Uterus (tissue), 4 donors: Measurements from ENCODE around the gene CFAP70. TPM values are rescaled to one million over a fixed set of nuclear protein-coding genes. Genes with fewer than 3 reads are reported as not detected.

Experiments used
- DNase-seq, 2 donors: peaks; one replicate each; pipeline ENCODE4 v3.0.0-alpha.2; 2019 to 2020
- H3K27ac ChIP-seq, 2 donors: fragments of 200-600 bp; sonication (generic); 1 replicate in 1 of 2; 2 replicates in 1 of 2; pipeline ENCODE4 v1.5.1; 2016 to 2018
- H3K27me3 ChIP-seq, 2 donors: fragments of 200-600 bp; sonication (generic); one replicate each; pipeline ENCODE4 v1.5.1; 2018 to 2019; ENCODE audit warnings: control low read depth in 1 of 2
- H3K36me3 ChIP-seq, 2 donors: fragments of 200-600 bp; sonication (generic); one replicate each; pipeline ENCODE4 v1.5.1; 2019; ENCODE audit warnings: control low read depth in 1 of 2
- H3K4me1 ChIP-seq, 2 donors: fragments of 200-600 bp; sonication (generic); one replicate each; pipeline ENCODE4 v1.5.1; 2018 to 2019; ENCODE audit warnings: control low read depth in 1 of 2
- H3K4me3 ChIP-seq, 2 donors: fragments of 200-600 bp; sonication (generic); 1 replicate in 1 of 2; 2 replicates in 1 of 2; pipeline ENCODE4 v1.5.1; 2018 to 2019; ENCODE audit warnings: mild to moderate bottlenecking in 1 of 2
- H3K9me3 ChIP-seq, 2 donors: fragments of 200-600 bp; sonication (generic); one replicate each; pipeline ENCODE4 v1.5.1; 2019; ENCODE audit warnings: control low read depth in 1 of 2
- CTCF ChIP-seq, 4 experiments: fragments of 200-600 bp in 2 of 4; fragments of 450-650 bp in 2 of 4; sonication (generic) in 2 of 4; IDR thresholded peaks; one replicate each; pipeline ENCODE4 v1.5.1; 2016 to 2019; ENCODE audit warnings: antibody characterized with exemption in 4 of 4, mild to moderate bottlenecking in 2 of 4, moderate library complexity in 1 of 4
- POLR2A ChIP-seq, 2 donors: fragments of 450-650 bp; IDR thresholded peaks; one replicate each; pipeline ENCODE4 v1.6.1; 2016; ENCODE audit warnings: antibody characterized with exemption in 2 of 2, mild to moderate bottlenecking in 1 of 2, moderate library complexity in 1 of 2
- intact Hi-C: fragments of 100-400 bp; cut with DNase I; formaldehyde crosslinking; loops from one replicate; pipeline ENCODE4 v1.15.1; 2023; ENCODE audit warnings: low total_unique reads
- small RNA-seq: library from RNA; depleted of rRNA; stranded (forward); fragments of <200 nt; gene quantifications from one replicate; pipeline ENCODE3, GENCODE V24; 2016
- total RNA-seq, 4 donors: library from RNA; depleted of rRNA in 3 of 4; stranded (reverse); fragments of >200 nt in 3 of 4; gene quantifications; one replicate each; pipeline versions ENCODE4 v1.1.0 to v1.2.4, GENCODE V29; 2014 to 2023
- donor health status: DM: yes; HTN: yes; CAD: no.

CFAP70 gene
- total RNA-seq, 4 donors from 2014 or later, result 1.5 to 11.3 (median 3.0) TPM

- TF ChIP-seq CTCF (IDR thresholded peaks at IDR 0.05) (no peak), POLR2A (IDR thresholded peaks at IDR 0.05) (no peak)
- no peaks in the 10 kb centered on the region for H3K9me3 ChIP-seq
- intact Hi-C loops, result no loop called here
- no peaks in the 10 kb centered on the region for H3K36me3 ChIP-seq
- H3K4me3 ChIP-seq, result no peak overlapping the region
- no peak overlapping the region for H3K27ac ChIP-seq
- no peak for DNase-seq
- H3K27me3 ChIP-seq, result no peaks in the 10 kb centered on the region
- H3K4me1 ChIP-seq, result no peaks in the 10 kb centered on the region
Observed at GRCh38 chr10:73207883-73208282, 150.8 kb downstream of the CFAP70 start.

GRCh38 chr10:73206385-73206784, 152.3 kb downstream of the CFAP70 start:
- intact Hi-C loops, result no loop called here
- H3K36me3 ChIP-seq, result no peaks in the 10 kb centered on the region

GRCh38 chr10:73205890-73206289, 152.8 kb downstream of the CFAP70 start:
- H3K9me3 ChIP-seq, result no peaks in the 10 kb centered on the region
- H3K27ac ChIP-seq, result no peak overlapping the region
- H3K4me1 ChIP-seq, result no peaks in the 10 kb centered on the region
- H3K36me3 ChIP-seq, result no peaks in the 10 kb centered on the region
- no peak for TF ChIP-seq CTCF (IDR thresholded peaks at IDR 0.05)
- no peak for TF ChIP-seq POLR2A (IDR thresholded peaks at IDR 0.05)
- no peak overlapping the region for H3K4me3 ChIP-seq
- DNase-seq, result no peak
- no peaks in the 10 kb centered on the region for H3K27me3 ChIP-seq
- intact Hi-C loops, result no loop called here

More at GRCh38 chr10:73206385-73206784, 152.3 kb downstream of the CFAP70 start:
- H3K4me3 ChIP-seq, result no peak overlapping the region
- TF ChIP-seq CTCF (IDR thresholded peaks at IDR 0.05) (no peak), POLR2A (IDR thresholded peaks at IDR 0.05) (no peak)
- no peak for DNase-seq
- no peaks in the 10 kb centered on the region for H3K4me1 ChIP-seq
- H3K27me3 ChIP-seq, result no peaks in the 10 kb centered on the region
- H3K27ac ChIP-seq, result no peak overlapping the region
- no peaks in the 10 kb centered on the region for H3K9me3 ChIP-seq

GRCh38 chr10:73205081-73205480, 153.6 kb downstream of the CFAP70 start:
- TF ChIP-seq POLR2A (IDR thresholded peaks at IDR 0.05) (no peak), CTCF (IDR thresholded peaks at IDR 0.05) (no peak)
- Histone ChIP-seq H3K9me3 (no peaks in the 10 kb centered on the region), H3K27ac (no peak overlapping the region), H3K4me3 (no peak overlapping the region), H3K36me3 (no peaks in the 10 kb centered on the region), H3K4me1 (no peaks in the 10 kb centered on the region), H3K27me3 (no peaks in the 10 kb centered on the region)
- DNase-seq, result no peak
- intact Hi-C loops, result no loop called here

Small RNAs within 50 kb of the gene (small RNA-seq; reads per million reads assigned to genes)
- gene RF00019 (not detected), gene RNU6-833P (not detected)

Other genes starting within 250 kb of the CFAP70 start
- gene NUDT13, start 248.4 kb downstream of the CFAP70 start, total RNA-seq, result 1 to 10 TPM in 2 of 4 donors, under 1 TPM in 1, not detected in 1; 0.51 to 1.8 (median 1.1) TPM
- 10 to 100 TPM; 18.4 to 37.8 (median 36.0) TPM for gene ECD, start 190.9 kb downstream of the CFAP70 start, total RNA-seq
- gene FAM149B1, start 190.7 kb downstream of the CFAP70 start, total RNA-seq, result 10 to 100 TPM; 11.0 to 37.4 (median 19.0) TPM
- 10 to 100 TPM in 3 of 4 donors, 1 to 10 TPM in 1; 8.2 to 45.3 (median 19.3) TPM for gene DNAJC9, start 111.6 kb downstream of the CFAP70 start, total RNA-seq
- 10 to 100 TPM in 3 of 4 donors, 1 to 10 TPM in 1; 6.8 to 67.7 (median 54.0) TPM for gene MRPS16, start 106.2 kb downstream of the CFAP70 start, total RNA-seq
- gene ANXA7, start 55.2 kb upstream of the CFAP70 start, total RNA-seq, result 100 to 1,000 TPM in 1 of 4 donors, 10 to 100 TPM in 3; 42.3 to 106 (median 65.6) TPM
- 1 to 10 TPM in 2 of 4 donors, under 1 TPM in 1, not detected in 1; 0.51 to 7.3 (median 5.5) TPM for gene MSS51, start 74.7 kb upstream of the CFAP70 start, total RNA-seq
- 10 to 100 TPM; 40.0 to 80.5 (median 70.1) TPM for gene PPP3CB, start 137.2 kb upstream of the CFAP70 start, total RNA-seq
- gene USP54, start 232.5 kb upstream of the CFAP70 start, total RNA-seq, result 10 to 100 TPM; 10.6 to 73.7 (median 40.5) TPM